Measurements from ENCODE around the gene DNHD1.

DNA sequence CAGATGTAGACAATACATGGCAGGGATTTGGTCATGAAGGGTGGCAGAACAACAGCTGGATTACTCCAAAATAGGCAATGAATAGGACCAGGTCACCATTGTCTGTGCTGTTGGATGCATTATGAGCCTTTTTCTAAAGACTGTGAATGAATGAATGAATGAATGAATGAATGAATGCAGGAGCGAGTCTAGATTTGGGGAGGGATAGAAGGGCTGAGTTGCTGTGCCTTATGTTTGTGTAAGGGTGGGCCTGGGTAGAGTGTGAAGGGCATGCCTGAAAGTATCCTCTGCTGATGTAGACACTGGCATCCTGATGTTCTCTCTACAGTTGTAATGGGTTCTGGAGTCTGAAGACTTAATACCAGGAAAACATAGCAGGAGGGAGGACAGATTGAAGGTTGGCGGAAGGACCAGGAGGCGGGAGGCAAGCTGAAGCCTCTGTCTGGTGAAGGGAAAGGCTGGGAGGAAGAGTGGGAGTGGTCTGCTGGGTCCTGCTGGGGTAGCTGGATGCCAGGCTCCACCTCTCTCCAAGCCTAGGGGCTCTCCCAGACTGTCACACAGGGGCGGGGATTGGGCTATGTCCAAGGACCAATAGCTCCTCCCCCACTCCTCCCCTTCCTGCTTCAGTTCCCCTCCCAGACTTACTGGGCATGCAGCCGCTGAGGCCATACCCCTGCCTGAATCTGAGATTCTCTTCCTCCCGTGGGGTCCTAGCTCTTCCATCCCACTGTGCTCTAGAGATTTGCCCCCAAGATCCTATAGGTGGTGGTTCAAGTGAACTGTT is 28.2 kb upstream of the DNHD1 start:
- TF ChIP-seq POLR2AphosphoS5 (IDR thresholded peaks at IDR 0.05), result no peak
- no peak for TF ChIP-seq CTCF (IDR thresholded peaks at IDR 0.05)
- no peak for TF ChIP-seq EP300 (IDR thresholded peaks at IDR 0.05)
- no peak for TF ChIP-seq POLR2A (IDR thresholded peaks at IDR 0.05)
